GM19025 (cell line): ENCODE measurements around the gene CCDC190.
"Not testable (repeated sequence)": the region's sequence is repeated elsewhere in the genome, so short reads cannot be mapped to it uniquely, and the experiment has no call there.

ENCODE experiments used
- ATAC-seq: cut with Tn5 transposase; IDR thresholded peaks from one replicate; pipeline ENCODE4 v1.9.1; 2021; ENCODE audit warnings: mild to moderate bottlenecking, low read depth, moderate library complexity; ENCODE audit not compliant: unreplicated experiment

Gene CCDC190

GRCh38 chr1:162840250-162840839 is 20.6 kb downstream of the CCDC190 start:
- ATAC-seq, result no peak

DNA sequence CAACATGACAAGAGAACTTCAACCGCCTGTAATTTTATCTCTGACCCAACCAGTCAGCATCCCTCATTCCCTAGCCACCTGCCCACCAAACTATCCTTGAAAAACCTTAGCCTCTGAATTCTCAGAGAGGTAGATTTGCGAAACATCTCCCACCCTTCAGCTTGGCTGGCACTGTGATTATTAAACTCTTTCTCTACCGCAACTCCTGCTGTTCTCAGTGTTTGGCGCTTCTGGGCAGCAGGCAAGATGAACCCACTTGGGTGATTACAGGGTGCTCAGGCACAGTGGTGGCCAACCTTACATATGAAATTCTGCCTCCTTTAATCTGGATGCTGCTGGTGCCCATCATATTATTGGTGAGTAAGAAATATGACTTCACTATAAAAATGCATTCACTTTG is 22.1 kb downstream of the CCDC190 start:
- no peak for ATAC-seq

DNA sequence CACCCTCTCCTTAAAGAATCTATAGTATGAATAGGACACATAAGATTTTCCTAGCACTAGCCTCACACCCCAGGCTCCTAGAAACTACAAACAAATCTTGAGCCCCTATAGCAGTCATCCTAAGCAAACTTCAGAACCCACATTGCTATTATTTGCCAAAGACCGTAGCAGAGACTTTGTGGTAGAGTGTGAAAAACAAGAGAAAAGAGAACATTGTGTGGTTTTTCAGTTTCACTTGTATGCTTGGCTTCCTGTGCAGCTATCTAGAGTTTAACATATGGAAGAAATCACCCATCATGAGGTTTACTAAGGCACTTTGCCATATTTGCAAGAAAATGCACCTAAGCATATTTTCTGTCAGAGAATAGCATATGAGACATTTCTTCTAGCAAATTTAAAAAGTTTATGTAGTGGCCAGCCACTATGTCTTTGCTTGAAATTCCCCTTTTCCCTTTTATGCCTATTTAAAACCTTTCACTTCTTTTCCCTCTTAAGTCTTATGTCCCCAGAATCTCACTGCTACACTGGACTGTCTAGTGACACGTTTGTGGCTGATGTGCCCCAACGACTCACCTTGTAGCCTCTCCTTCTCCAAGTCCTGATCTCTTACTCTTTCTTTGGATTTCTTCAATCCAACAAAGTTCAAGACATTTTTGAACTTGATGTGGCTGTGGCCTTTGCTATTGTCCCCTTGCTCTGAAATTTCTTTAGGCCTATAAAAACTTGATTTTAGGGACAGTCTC is 25.6 kb downstream of the CCDC190 start:
- ATAC-seq, result peak; percentile 73

DNA sequence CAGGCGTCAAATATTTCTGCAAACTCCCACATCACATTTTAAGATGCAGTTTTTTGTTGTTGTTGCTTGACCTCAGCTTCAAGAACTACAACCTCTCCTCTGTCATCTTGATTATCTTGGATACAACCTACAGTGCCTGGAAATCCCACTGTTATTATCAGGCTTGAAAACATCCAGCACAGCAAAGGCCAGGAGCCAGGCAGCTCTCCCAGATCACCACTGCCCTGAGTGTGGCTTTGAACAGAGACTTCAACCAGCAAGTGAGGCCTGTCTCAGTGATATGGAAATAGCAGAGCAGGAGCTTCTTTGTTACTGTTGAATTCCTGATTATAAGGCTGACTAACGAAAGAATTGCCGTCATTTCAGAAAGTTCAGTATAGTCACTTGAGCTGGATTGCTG is 28.5 kb downstream of the CCDC190 start:
- no peak for ATAC-seq

DNA sequence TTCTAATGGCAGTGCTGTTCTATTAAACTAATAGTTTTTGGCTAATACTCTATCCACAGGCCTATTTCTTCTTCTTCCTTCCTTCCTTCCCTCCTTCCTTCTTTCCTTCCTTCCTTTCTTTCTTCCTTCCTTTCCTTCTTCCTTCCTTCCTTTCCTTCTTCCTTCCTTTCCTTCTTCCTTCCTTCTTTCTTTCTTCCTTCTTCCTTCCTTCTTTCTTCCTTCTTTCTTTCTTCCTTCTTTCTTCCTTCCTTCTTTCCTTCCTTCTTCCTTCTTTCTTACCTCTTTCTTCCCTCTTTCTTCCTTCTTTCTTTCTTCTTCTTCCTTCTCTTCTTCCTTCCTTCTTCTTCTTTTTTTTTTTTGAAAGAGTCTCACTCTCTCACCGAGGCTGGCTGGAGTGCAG is 31.7 kb downstream of the CCDC190 start:
- ATAC-seq, result no peak

DNA sequence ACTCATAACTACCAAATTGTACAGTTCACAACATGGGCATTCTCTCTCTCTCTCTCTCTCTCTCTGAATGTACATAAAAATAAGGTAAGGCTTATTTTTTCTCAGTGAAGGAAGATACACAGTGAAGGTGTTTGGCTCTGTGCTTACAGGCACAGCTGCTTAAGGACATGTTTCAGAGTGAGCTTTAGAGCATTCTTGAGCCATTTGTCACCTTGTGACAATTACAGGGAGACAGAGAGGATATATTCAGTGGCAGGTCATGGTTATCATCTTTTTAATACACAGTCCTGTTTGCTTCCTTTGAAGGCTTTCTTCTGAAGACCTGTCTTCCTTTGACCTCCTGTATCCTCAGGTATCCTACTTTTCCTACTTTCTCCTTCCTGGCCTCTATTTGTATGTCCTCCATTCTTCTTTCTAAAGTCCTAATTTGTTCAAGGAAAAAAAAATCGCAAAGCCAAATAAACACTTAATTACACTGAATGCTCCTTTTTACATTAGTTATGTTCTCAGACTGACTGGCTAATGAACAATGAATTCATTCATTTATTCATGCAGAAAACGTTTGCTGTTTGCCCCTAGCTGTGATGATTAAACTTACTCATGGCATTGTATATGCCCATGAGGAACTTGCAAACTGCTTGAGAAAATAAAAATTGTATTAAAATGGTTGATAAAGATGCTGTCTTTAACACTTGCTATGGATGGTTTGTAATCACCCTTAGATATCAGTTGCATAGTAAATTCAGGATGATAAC is 37.0 kb downstream of the CCDC190 start:
- no peak for ATAC-seq

DNA sequence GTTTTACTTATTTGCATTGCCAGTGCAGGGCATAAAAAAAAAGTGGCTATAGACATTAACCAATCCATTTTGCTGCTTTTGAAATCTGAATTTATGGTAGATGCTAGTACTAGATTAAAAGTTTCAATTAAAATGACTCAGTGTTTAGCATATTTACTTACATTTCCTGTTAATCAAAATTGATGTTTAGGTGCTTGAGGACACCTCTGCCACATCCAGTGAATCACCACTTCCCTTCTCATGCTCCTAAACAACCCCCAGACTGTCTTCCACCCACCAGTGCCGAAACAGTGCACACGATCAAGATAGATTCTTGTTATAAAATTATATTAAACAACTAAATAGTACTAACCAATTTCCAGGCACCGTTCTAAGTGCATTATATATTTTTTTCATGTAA is 37.7 kb downstream of the CCDC190 start:
- no peak for ATAC-seq

DNA sequence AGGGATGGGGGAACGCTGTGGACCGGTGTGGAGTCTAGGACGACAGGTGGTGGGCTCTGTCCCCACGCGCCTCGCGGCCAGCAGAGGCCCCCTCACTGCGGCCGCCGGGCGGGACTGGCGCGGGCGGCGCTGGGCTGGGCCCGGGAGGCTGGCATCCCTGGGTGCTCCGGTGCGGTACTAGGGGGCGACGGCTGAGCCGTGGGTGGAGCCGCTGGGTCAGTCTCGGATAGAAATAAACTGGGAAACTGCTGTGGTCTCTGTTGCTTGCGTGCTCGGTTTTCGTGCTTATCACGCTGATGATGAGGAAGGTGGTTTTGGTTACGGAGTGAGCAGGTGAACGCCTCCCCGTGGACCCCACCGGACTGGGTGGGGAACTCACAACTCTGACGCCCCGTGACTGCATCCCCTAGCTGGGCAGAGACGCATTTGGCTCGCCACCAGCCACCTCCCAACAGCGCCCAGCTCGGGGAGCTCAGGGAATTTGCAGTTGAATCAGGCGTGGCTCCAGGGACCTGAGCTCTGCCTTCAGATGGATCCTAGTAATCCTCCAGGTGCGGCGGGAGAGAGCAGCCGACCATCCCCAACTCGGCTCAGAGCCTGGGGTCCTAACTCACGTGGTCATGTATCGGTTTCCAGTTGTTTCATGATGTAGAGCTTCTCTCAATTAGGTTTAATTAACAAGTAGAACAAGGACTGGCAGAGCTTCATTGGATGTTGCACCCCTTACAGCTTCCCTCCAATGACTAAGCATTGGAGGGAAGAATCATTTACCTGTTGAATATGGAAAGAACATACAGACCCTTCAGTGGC is 38.4 kb downstream of the CCDC190 start:
- no peak for ATAC-seq

GRCh38 chr1:162818666-162819065 is 42.3 kb downstream of the CCDC190 start:
- ATAC-seq, result not testable (repeated sequence)

- not testable (repeated sequence) for ATAC-seq
These were observed 42.8 kb downstream of the CCDC190 start for GRCh38 chr1:162818136-162818535.

DNA sequence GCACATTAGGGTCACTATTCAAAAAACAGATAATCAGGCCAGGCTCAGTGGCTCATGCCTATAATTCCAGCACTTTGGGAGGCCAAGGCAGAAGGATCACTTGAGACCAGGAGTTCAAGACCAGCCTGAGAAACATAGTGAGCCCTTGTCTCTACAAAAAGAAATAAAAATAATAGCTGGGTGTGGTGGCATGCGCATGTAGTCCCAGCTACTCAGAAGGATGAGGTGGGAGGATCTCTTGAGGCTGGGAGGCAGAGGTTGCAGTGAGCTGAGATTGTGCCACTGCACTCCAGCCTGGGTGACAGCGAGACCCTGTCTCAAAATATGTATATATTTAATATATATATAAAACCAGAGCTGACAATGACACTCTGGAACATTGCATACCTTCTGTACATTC is 48.6 kb downstream of the CCDC190 start:
- ATAC-seq, result not testable (repeated sequence)

DNA sequence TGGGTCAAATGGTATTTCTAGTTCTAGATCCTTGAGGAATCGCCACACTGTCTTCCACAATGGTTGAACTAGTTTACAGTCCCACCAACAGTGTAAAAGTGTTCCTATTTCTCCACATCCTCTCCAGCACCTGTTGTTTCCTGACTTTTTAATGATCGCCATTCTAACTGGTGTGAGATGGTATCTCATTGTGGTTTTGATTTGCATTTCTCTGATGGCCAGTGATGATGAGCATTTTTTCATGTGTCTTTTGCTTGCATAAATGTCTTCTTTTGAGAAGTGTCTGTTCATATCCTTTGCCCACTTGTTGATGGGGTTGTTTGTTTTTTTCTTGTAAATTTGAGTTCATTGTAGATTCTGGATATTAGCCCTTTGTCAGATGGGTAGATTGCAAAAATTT is 53.5 kb downstream of the CCDC190 start:
- ATAC-seq, result not testable (repeated sequence)
